ENCODE data around the gene CORO2B.

GRCh38 chr15:68627995-68628394 is 49.2 kb downstream of the CORO2B start:
- no peak for TF ChIP-seq ZNF274 (IDR thresholded peaks at IDR 0.05; ENCODE audit: low read depth, low read length)
- no peak for TF ChIP-seq YY1 (IDR thresholded peaks at IDR 0.05; ENCODE audit: insufficient read depth, insufficient read length)

All from NT2/D1 (cell line).